ENCODE measurements around the gene JAG2.

The JAG2 gene

GRCh38 chr14:105153739-105154475, 14.7 kb downstream of the JAG2 start:
- DNase-seq (ENCODE audit: insufficient read length, low spot score) (no peak), FAIRE-seq (no peak)
- TF ChIP-seq POLR2AphosphoS5 (IDR thresholded peaks at IDR 0.05; ENCODE audit: low read depth, low read length): no peak
- no peak for TF ChIP-seq POLR2A (IDR thresholded peaks at IDR 0.05; ENCODE audit: low read depth, low read length)
- TF ChIP-seq PAX5 (IDR thresholded peaks at IDR 0.05; ENCODE audit: insufficient read depth, low read length, severe bottlenecking): no peak
- no peak for TF ChIP-seq TAF1 (IDR thresholded peaks at IDR 0.05; ENCODE audit: low read depth, low read length)
- no peak for TF ChIP-seq POU2F2 (IDR thresholded peaks at IDR 0.05; ENCODE audit: low read depth, low read length)
- no peak for TF ChIP-seq SPI1 (IDR thresholded peaks at IDR 0.05; ENCODE audit: low read depth, low read length)

GRCh38 chr14:105153331-105153731, 15.2 kb downstream of the JAG2 start:
- no peak for TF ChIP-seq TAF1 (IDR thresholded peaks at IDR 0.05; ENCODE audit: low read depth, low read length)
- DNase-seq (ENCODE audit: insufficient read length, low spot score) (no peak), FAIRE-seq (no peak)

- DNase-seq (ENCODE audit: insufficient read length, low spot score): no peak
- TF ChIP-seq TAF1 (IDR thresholded peaks at IDR 0.05; ENCODE audit: low read depth, low read length): no peak
- no peak for TF ChIP-seq POLR2AphosphoS5 (IDR thresholded peaks at IDR 0.05; ENCODE audit: low read depth, low read length)
- no peak for TF ChIP-seq POLR2A (IDR thresholded peaks at IDR 0.05; ENCODE audit: low read depth, low read length)
- no peak for TF ChIP-seq PAX5 (IDR thresholded peaks at IDR 0.05; ENCODE audit: insufficient read depth, low read length, severe bottlenecking)
- no peak for TF ChIP-seq POU2F2 (IDR thresholded peaks at IDR 0.05; ENCODE audit: low read depth, low read length)
- TF ChIP-seq SPI1 (IDR thresholded peaks at IDR 0.05; ENCODE audit: low read depth, low read length): no peak
- no peak for FAIRE-seq
These were observed 15.8 kb downstream of the JAG2 start for GRCh38 chr14:105152794-105153241.

DNA sequence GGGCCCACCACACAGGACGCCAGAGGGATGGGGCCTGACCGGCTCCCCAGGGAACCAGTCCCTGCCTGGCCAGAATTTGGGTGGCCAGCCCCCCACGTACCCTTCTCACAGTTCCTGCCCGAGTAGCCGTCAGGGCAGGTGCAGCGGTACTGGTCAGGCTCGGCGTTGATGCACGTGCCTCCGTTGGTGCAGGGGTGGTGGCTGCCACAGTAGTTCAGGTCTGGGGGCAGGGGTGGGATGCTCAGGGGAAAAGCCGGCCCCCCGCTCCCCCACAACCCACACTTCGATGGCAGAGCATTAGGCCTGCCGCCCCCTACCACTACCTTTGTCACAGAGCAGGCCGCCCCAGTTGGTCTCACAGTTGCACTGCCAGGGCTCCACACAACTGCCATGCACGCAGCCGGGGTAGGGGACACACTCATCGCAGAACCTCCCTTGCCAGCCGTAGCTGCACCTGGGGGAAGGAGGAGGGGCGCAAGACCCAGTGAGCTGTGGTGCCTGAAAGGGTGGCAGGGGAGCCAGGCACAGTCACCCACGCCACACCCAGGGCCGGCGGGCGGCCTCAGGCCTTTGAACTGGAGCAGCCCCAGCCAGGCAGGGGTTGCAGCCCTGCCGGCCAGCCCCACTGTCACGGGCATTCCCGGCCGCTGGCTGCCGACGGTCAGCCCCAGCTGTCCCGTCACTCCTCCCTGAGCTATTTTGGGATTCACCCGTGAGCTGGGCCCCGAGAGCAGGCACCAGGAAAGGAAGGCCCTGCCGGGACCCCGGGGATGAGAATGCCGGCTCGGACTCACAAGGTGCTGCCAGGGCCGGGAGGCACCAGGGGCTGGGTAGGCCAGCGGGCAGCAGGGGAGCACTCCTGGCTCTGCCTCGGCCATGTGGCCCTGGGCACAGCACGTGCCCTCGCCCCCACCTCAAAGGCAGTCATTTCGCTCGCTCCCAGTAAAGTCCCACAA, 16.5 kb downstream of the JAG2 start:
- TF ChIP-seq TAF1 (IDR thresholded peaks at IDR 0.05; ENCODE audit: low read depth, low read length): no peak
- TF ChIP-seq POLR2A (IDR thresholded peaks at IDR 0.05; ENCODE audit: low read depth, low read length): no peak
- TF ChIP-seq POU2F2 (IDR thresholded peaks at IDR 0.05; ENCODE audit: low read depth, low read length): no peak
- no peak for TF ChIP-seq POLR2AphosphoS5 (IDR thresholded peaks at IDR 0.05; ENCODE audit: low read depth, low read length)
- TF ChIP-seq SPI1 (IDR thresholded peaks at IDR 0.05; ENCODE audit: low read depth, low read length): no peak
- FAIRE-seq: no peak

DNA sequence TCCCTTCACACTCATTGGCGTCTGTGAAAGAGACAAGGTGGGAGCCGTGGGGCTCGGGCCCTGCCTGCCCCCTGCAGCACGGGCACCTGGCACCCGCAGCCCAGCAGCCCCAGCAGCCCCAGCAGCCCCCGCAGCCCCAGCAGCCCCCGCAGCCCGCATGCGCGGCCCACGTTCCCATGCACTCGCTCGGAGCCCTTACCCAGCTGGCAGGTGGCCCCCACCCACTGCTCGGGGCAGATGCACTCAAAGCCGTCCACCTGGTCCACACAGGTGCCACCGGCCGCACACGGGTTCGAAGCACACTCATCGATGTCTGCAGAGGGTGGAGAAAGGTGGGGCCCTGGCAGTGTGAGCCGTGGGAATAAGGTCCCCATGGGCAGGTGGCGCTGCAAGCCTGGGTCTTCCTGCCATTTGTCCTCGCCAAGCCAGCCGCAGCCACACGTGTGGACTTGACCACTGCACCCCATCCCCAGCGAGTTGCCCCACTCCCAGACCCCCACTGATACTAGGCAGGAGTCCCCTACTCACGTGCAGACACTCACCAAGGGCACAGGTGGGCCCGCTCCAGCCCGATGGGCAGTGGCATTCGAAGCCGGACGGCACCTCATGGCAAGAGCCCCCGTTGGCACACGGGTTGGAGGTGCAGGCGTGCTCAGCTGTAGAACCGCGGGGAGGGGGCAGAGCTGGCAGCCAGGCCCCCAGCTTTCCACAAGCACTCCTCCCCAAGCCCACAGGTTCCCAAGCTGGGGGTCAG, 17.3 kb downstream of the JAG2 start:
- TF ChIP-seq SPI1 (IDR thresholded peaks at IDR 0.05; ENCODE audit: low read depth, low read length) (no peak), PAX5 (IDR thresholded peaks at IDR 0.05; ENCODE audit: insufficient read depth, low read length, severe bottlenecking) (no peak), POLR2AphosphoS5 (IDR thresholded peaks at IDR 0.05; ENCODE audit: low read depth, low read length) (no peak), TAF1 (IDR thresholded peaks at IDR 0.05; ENCODE audit: low read depth, low read length) (no peak), POLR2A (IDR thresholded peaks at IDR 0.05; ENCODE audit: low read depth, low read length) (no peak), POU2F2 (IDR thresholded peaks at IDR 0.05; ENCODE audit: low read depth, low read length) (no peak)
- no peak for FAIRE-seq
- no peak for DNase-seq (ENCODE audit: insufficient read length, low spot score)

More for the DNA sequence above, 16.5 kb downstream of the JAG2 start:
- DNase-seq (ENCODE audit: insufficient read length, low spot score): no peak

- TF ChIP-seq POLR2A (IDR thresholded peaks at IDR 0.05; ENCODE audit: low read depth, low read length) (no peak), PAX5 (IDR thresholded peaks at IDR 0.05; ENCODE audit: insufficient read depth, low read length, severe bottlenecking) (no peak), SPI1 (IDR thresholded peaks at IDR 0.05; ENCODE audit: low read depth, low read length) (no peak), TAF1 (IDR thresholded peaks at IDR 0.05; ENCODE audit: low read depth, low read length) (no peak), POU2F2 (IDR thresholded peaks at IDR 0.05; ENCODE audit: low read depth, low read length) (no peak), POLR2AphosphoS5 (IDR thresholded peaks at IDR 0.05; ENCODE audit: low read depth, low read length) (no peak)
- FAIRE-seq: no peak
- DNase-seq (ENCODE audit: insufficient read length, low spot score): no peak
These were observed 18.1 kb downstream of the JAG2 start for GRCh38 chr14:105150368-105151083.

- TF ChIP-seq POLR2A (IDR thresholded peaks at IDR 0.05; ENCODE audit: low read depth, low read length): no peak
- TF ChIP-seq POLR2AphosphoS5 (IDR thresholded peaks at IDR 0.05; ENCODE audit: low read depth, low read length): no peak
- DNase-seq (ENCODE audit: insufficient read length, low spot score) (no peak), FAIRE-seq (no peak)
These were observed 18.6 kb downstream of the JAG2 start for GRCh38 chr14:105150026-105150367.

- TF ChIP-seq POU2F2 (IDR thresholded peaks at IDR 0.05; ENCODE audit: low read depth, low read length): no peak
- no peak for TF ChIP-seq SPI1 (IDR thresholded peaks at IDR 0.05; ENCODE audit: low read depth, low read length)
- no peak for TF ChIP-seq PAX5 (IDR thresholded peaks at IDR 0.05; ENCODE audit: insufficient read depth, low read length, severe bottlenecking)
- TF ChIP-seq TAF1 (IDR thresholded peaks at IDR 0.05; ENCODE audit: low read depth, low read length): no peak
- TF ChIP-seq POLR2A (IDR thresholded peaks at IDR 0.05; ENCODE audit: low read depth, low read length): no peak
- no peak for TF ChIP-seq POLR2AphosphoS5 (IDR thresholded peaks at IDR 0.05; ENCODE audit: low read depth, low read length)
- DNase-seq (ENCODE audit: insufficient read length, low spot score): no peak
- no peak for FAIRE-seq
These were observed 19.3 kb downstream of the JAG2 start for GRCh38 chr14:105149146-105149781.

All from GM12891 (cell line).